Ascending aorta (tissue), 2 donors: ENCODE results near the gene CHD5. TPM values are rescaled to one million over a fixed set of nuclear protein-coding genes. Genes with fewer than 3 reads are reported as not detected.

Experiments
- DNase-seq, 2 donors: peaks; one replicate each; pipeline ENCODE4 v3.0.0-alpha.2; 2019; ENCODE audit warnings: low spot score in 2 of 2
- H3K27ac ChIP-seq, 2 donors: fragments of 200-600 bp; sonication (generic); one replicate each; pipeline ENCODE4 v1.5.1; 2016 to 2017; ENCODE audit warnings: mild to moderate bottlenecking in 1 of 2
- H3K27me3 ChIP-seq: fragments of 200-600 bp; sonication (generic); one replicate; pipeline ENCODE4 v1.5.1; 2017
- H3K36me3 ChIP-seq, 2 donors: fragments of 200-600 bp; sonication (generic); one replicate each; pipeline ENCODE4 v1.5.1; 2016
- H3K4me1 ChIP-seq, 2 donors: fragments of 200-600 bp; sonication (generic); one replicate each; pipeline ENCODE4 v1.5.1; 2016 to 2017; ENCODE audit warnings: mild to moderate bottlenecking in 1 of 2
- H3K4me3 ChIP-seq, 2 donors: fragments of 200-600 bp; sonication (generic); one replicate each; pipeline ENCODE4 v1.5.1; 2016 to 2017; ENCODE audit warnings: mild to moderate bottlenecking in 1 of 2
- H3K9me3 ChIP-seq, 2 donors: fragments of 200-600 bp; sonication (generic); one replicate each; pipeline ENCODE4 v1.5.1; 2016
- intact Hi-C: fragments of 100-400 bp; cut with DNase I; formaldehyde crosslinking; loops from one replicate; pipeline ENCODE4 v1.15.1; 2023
- total RNA-seq: library from RNA; depleted of rRNA; stranded (reverse); fragments of >200 nt; gene quantifications from one replicate; pipeline ENCODE4 v1.1.0, GENCODE V29; 2016
- TF ChIP-seq, protein P1 (sequence below), 3 experiments: fragments of 200-600 bp in 2 of 3; fragments of 450-650 bp in 1 of 3; sonication (generic) in 2 of 3; IDR thresholded peaks; one replicate each; pipeline ENCODE4 v1.5.1; 2016 to 2019; ENCODE audit warnings: antibody characterized with exemption in 3 of 3, mild to moderate bottlenecking in 1 of 3, moderate library complexity in 1 of 3

CHD5 gene
- total RNA-seq, 1 donor from 2014 or later: 4.0 TPM

DNA sequence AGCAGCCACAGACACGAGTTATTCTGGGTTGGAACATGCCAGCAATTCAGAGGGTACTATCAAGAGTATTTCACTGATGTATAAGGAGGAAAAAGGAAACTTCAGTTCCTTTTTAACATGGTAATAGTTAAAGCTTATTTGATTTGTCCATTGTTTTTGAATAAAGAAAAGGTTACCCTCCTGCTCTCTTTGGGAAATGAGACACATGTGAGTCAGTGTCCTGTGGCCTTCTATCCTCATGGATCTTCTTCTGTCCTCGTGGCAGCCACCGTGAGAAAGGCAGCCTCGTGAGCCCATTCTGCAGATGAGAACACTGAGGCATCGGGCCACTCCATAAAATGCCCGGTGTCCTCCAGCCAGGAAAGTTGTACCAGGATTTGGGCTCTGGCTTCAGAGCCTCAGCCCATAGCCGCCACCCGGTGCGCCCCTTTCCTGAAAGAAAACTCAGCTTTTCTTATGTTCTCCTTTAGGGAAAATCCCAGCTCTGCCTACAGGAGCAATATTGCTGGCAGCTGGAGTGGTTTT lies 109.6 kb downstream of the CHD5 start:
- no peaks in the 10 kb centered on the region for H3K9me3 ChIP-seq
- intact Hi-C loops: no loop called here
- H3K27me3 ChIP-seq: no peaks in the 10 kb centered on the region
- DNase-seq: no peak
- H3K4me1 ChIP-seq: no peaks in the 10 kb centered on the region
- TF ChIP-seq, protein P1, sequence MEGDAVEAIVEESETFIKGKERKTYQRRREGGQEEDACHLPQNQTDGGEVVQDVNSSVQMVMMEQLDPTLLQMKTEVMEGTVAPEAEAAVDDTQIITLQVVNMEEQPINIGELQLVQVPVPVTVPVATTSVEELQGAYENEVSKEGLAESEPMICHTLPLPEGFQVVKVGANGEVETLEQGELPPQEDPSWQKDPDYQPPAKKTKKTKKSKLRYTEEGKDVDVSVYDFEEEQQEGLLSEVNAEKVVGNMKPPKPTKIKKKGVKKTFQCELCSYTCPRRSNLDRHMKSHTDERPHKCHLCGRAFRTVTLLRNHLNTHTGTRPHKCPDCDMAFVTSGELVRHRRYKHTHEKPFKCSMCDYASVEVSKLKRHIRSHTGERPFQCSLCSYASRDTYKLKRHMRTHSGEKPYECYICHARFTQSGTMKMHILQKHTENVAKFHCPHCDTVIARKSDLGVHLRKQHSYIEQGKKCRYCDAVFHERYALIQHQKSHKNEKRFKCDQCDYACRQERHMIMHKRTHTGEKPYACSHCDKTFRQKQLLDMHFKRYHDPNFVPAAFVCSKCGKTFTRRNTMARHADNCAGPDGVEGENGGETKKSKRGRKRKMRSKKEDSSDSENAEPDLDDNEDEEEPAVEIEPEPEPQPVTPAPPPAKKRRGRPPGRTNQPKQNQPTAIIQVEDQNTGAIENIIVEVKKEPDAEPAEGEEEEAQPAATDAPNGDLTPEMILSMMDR (IDR thresholded peaks at IDR 0.05): no peak
- H3K27ac ChIP-seq: no peak overlapping the region
- no peak overlapping the region for H3K4me3 ChIP-seq
- H3K36me3 ChIP-seq: no peaks in the 10 kb centered on the region

DNA sequence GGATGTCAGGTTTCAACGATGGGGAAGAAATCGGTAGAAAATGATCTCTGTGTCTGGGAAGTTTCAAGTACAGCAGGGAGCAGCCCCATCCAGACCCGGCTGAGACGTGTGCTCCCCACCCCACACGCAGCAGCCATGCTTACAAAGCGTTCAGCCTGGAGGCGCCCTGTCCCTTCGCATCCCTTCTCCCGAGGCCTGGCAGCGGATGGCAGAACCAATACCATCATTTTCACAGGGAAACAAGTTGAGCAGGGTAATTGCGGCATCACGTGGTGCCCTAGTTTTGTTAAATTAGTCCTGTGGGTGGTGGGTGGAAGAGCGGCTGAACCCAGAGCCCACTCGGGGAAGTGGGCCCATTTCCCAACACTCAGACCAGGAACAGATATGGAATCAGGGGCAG lies 110.5 kb downstream of the CHD5 start:
- Histone ChIP-seq H3K9me3 (no peaks in the 10 kb centered on the region), H3K36me3 (peaks cover 0 to 3% of the 10 kb centered on the region in 2 donors), H3K4me3 (no peak overlapping the region), H3K27ac (no peak overlapping the region), H3K4me1 (no peaks in the 10 kb centered on the region), H3K27me3 (no peaks in the 10 kb centered on the region)
- TF ChIP-seq, protein P1 (IDR thresholded peaks at IDR 0.05): no peak
- intact Hi-C loops: no loop called here
- no peak for DNase-seq

DNA sequence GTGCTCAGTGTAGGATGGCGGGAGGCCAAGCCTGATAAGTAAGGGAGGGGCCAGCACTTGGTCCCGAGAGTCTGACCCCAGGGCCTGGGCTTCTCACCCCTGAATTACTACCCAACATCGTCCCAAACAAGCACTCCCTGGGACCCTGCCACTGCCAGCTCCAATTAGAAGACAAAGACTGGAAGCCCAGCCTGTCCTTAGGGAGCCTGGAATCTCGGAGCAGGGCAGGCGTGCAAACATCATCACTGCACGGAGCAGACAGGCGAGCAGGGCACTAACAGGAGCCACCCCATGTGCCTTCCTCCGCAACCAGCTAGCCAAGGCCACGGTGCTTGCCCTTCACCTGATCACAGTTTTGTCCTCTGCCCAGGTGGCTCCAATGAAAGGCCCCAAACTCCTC lies 111.2 kb downstream of the CHD5 start:
- intact Hi-C loops: no loop called here
- DNase-seq: no peak
- H3K9me3 ChIP-seq: no peaks in the 10 kb centered on the region
- no peak overlapping the region for H3K4me3 ChIP-seq
- no peaks in the 10 kb centered on the region for H3K4me1 ChIP-seq
- H3K27ac ChIP-seq: no peak overlapping the region
- H3K36me3 ChIP-seq: peaks cover 0 to 3% of the 10 kb centered on the region in 2 donors
- TF ChIP-seq, protein P1 (IDR thresholded peaks at IDR 0.05): no peak
- no peaks in the 10 kb centered on the region for H3K27me3 ChIP-seq

DNA sequence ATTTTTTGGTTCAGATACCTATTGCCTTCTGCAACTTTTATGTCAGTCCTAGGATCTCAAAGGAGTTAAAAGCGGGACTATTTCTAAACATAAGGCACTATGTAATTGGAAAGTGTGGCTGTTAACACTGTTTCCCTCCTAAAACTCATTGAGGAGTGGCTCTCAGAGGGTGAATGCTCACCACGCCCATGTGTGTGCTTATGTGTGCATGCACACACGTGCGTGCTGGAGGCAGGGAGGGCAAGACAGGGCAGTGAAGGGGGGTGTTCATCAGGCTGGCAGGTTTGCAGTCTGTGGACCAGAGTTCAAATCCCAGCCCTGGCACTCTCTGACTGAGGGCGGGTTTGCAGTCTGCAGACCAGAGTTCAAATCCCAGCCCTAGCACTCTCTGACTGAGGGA lies 112.0 kb downstream of the CHD5 start:
- DNase-seq: no peak
- H3K27me3 ChIP-seq: no peaks in the 10 kb centered on the region
- peaks cover 0 to 3% of the 10 kb centered on the region in 2 donors for H3K36me3 ChIP-seq
- TF ChIP-seq, protein P1 (IDR thresholded peaks at IDR 0.05): no peak
- intact Hi-C loops: no loop called here
- H3K4me3 ChIP-seq: no peak overlapping the region
- no peaks in the 10 kb centered on the region for H3K4me1 ChIP-seq
- no peaks in the 10 kb centered on the region for H3K9me3 ChIP-seq
- no peak overlapping the region for H3K27ac ChIP-seq

DNA sequence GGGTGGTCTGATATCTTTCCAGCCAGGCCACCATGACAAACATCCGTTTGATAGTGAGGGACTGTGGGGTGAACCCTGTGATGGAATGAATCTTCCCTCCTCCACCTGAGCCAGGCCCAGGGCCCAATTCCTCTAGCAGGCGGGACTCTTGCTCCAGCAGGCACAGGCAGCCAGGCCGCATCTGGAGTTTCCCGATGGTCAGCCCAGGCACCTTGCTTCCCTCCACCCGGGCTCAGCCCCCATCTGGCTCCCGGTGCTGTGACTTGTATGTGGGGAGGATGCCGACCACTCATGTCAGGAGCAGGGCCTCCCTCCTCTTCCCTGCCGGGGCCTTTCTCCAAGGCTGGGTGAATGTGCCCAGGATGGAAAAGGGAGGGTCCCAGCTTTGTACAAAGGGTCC lies 113.4 kb downstream of the CHD5 start:
- intact Hi-C loops: no loop called here
- TF ChIP-seq, protein P1 (IDR thresholded peaks at IDR 0.05): no peak
- no peaks in the 10 kb centered on the region for H3K4me1 ChIP-seq
- DNase-seq: no peak
- H3K27ac ChIP-seq: no peak overlapping the region
- no peaks in the 10 kb centered on the region for H3K9me3 ChIP-seq
- no peaks in the 10 kb centered on the region for H3K27me3 ChIP-seq
- no peak overlapping the region for H3K4me3 ChIP-seq
- peaks cover 0 to 3% of the 10 kb centered on the region in 2 donors for H3K36me3 ChIP-seq
